ELF-1 (cell line): ENCODE data around the gene DNAH2.

Experiments used
- DNase-seq: peaks from one replicate; pipeline ENCODE4 v3.0.0-alpha.2; 2016; ENCODE audit warnings: low read depth, low spot score

Gene DNAH2

DNA sequence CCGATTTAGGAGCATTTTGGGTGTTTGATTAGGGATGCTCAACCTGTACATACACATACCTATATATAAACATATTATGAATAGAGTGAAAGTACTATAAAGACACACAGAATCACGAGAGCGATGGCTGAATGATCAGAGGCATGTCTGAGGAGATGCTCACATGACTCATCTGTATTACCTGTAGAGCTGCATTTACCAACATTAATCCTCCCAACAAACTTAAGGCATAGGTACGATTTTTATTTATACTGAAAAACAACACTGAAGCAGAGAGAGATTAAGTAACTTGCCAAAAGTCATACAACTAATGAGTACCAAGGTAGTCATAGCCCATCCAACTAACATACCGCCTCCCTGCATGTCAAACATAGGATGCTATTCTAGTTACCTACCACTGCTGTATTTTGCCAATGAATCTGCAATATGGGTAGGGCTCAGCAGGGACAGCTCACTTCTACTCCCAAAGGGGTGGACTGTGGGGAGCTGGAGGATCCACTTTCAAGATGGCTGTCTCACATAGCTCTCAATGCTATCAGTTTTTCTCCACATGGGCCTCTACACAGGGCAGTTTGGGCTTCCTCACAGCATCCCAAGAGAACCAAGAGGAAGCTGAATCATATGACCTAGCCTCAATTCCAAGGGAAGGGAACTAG is 147.6 kb downstream of the DNAH2 start:
- DNase-seq = no peak

DNA sequence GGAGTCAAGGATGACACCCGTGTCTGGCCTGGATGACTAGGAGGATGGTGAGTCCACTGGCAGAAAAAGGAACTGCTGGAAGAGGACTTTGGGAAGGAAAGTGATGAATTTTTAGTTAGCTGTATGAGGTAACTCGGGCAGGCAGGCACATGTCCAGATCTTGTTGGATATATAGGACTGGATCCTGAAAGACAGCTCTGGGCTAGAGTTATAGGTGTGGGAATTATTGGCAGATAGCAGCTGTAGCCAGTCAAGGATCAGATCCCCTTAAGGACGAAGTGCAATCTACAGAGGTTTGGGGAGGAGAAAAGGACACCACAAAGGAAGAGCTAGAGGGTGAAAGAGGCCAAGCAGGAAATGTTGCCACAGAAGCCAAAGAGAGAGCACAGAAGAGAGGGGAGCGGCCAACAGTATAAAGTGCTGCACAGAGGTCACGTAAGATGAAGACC is 150.4 kb downstream of the DNAH2 start:
- no peak for DNase-seq

DNA sequence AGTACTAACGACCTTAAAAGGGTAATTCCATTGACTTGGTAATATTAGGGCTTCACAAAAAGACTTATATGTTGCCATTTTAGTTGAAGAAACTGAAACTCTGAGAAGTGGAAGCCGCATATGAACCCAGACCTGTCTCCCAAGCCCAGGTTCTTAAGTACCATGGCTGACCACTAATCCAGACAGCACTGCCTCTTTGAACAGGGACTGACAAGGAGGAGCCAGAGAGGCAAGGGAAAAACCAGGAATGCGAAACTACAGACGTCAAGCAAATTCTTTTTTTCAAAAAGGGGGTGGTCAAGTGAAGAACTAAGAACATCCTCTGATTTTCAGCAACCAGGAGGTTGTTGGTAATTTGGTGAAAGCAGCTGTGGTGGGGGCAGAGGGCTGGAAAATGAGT is 155.5 kb downstream of the DNAH2 start:
- no peak for DNase-seq

DNA sequence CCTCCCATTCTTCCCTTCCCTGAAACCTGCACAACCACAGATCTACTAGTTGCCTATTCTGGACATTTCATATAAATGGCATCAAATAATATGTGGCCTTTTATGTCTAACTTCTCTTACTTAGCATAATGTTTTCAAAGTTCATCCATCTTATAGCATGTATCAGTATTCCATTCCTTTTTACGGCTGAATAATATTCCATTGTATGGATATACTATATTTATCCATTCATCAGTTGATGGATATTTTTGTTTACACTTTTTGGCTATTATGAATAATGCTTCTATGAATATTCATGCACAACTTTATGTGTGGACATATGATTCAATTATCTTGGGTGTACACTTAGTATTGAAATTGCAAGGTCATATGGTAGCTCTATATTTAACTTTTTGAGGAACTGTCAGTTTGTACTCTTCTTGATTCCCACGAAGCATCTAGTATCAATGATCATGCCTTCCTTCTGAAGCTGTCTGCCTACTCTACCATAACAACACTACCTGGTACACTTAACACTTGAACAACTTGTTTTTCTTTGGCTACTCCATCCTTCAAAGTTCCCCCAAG is 158.3 kb downstream of the DNAH2 start:
- DNase-seq = no peak

DNA sequence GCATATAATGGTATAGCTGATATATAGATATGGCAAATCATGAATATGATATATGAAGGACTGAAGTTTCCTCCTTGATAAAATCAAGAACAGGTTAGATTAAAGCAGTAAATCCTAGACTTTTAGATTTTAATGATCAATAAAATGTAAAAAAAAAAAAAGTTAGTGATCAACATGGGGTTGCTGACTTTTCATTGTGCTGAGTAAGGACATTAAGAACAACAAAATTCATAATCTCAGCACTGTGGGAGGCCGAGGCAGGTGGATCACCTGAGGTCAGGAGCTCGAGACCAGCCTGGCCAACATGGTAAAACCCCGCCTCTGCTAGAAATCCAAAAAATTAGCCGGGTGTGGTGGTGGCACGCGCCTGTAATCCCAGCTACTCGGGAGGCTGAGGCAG is 160.7 kb downstream of the DNAH2 start:
- DNase-seq = no peak

DNA sequence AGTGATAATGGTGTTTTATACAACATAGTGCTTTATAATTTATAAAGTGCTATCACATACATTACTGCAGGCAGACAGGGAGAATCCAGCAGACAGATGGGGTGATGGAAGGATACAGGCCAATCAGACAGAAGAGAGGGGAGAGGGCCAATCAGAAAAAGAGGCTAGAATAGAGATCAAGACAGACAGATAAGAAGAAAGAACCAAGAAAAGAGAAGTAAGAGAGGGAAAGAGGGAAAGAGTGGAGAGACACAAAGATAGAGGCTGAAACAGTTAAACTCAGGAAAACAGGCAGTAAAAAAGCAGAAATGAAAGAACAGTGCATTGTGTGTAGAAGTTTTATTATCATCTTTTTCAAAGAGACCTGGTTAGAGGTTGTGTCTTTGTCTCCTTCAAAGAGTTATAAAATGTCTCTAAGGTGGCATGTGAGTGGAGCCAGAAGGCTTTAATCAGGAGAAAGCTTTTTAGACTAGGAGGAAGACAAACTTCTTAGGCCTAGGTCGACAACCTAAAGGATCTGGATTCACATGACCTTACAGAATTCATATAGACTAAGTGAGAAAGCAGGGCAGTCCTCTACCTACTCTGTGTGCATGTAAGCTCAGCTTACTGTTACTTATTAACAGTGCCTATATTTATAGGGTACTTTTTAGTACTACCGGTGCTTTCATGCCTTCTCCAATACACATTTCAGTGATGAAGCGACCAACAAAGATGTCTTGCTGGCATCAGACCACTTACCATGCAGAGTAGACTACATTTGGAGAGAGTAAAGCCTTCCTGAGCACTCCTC is 162.7 kb downstream of the DNAH2 start:
- DNase-seq = no peak

DNA sequence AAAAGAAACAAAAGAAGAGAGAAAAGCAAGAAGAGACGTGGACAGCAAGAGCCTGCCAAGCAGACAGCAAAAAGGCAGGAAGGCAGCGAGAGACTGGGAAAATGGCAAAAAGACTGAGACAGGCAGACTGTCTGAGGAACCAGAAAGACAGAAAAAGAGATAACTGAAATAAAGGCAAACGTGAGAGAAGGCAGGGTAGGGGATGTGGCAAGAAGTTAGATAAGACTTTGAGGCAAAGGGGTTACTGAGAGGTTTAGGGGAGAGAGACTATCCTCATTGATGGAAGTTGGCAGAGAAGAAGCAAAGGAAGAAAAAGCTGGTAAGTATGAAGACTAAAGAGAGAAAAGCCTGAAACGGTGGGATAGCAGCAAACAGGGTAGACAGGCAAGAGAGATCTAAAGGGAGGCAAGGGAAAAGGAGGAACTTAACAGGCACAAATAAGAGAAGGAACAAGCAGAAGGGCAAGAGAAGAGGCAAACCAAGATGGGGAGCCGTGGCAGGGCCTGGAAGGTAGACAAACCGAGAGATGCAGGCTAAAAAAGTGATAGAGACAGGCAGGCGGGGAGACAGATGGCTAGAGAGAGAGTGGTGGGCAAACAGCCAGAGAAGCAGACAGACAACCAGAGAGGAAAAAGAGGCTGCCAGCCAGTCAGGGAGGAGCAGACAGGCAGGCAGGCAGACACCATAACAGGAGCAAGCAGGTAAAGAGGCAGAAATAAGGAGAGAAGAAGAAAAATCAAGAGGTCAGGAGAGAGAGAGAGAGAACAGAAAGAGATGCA is 163.9 kb downstream of the DNAH2 start:
- DNase-seq = no peak

DNA sequence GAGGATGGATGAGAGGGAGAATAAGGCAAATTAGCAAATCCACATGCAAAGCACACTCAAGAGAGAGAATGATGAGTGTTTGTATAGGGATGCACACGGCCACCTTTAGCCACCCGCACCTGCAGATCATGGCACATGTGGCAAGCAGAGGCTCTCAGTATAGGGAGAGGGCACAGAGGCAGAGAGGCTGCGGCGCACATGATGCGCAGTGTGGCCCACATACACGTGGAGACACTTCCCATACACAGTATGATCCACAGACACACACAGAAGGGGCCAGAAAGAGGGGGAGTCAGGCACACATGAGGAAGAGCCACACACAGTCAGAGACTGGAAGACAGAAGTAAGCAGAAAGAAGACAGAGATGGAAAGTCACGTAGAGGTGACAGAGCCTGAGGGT is 164.5 kb downstream of the DNAH2 start:
- no peak for DNase-seq

DNA sequence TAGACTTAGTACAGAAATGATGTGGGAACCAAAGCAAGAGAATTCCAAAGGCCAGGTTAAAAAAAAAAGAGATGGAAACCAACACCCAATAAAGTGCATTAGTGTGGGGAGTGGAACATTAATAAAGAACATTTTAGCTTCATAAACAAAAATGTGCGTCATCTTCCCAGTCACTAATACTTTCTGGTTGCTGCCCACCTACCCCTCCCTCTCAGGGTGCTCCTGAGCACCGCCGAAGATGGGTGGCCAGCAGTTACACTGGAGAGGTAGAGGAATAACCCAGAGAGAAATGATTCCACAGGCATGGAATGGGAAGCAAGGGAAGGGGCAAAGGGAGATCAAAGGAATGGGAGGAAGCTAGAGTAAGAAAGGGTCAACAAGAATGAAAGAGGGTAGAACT is 165.1 kb downstream of the DNAH2 start:
- DNase-seq = no peak
